Cardiac septum (tissue), 1 donor: ENCODE data around the gene AATF. TPM values are rescaled to one million over a fixed set of nuclear protein-coding genes. Genes with fewer than 3 reads are reported as not detected.

Source experiments
- DNase-seq: peaks from one replicate; pipeline ENCODE4 v3.0.0-alpha.2; 2020; ENCODE audit warnings: low spot score
- intact Hi-C: fragments of 100-400 bp; cut with DNase I; formaldehyde crosslinking; loops from one replicate; pipeline ENCODE4 v1.14.0; 2022
- microRNA-seq: library from miRNA; unstranded; fragments of <30 nt; microRNA quantifications from one replicate; pipeline ENCODE4 v1.2.0, GENCODE V29; 2020
- total RNA-seq: library from RNA; stranded (reverse); fragmentation: NEBNext Ultra II Directional; extraction: Animal tissue kit (Norgen Biotek cat#: 25700); gene quantifications from one replicate; pipeline ENCODE4 v1.2.1, GENCODE V29; 2021
- donor health status: DM: no; HTN: no; CAD: no.

Gene AATF
- total RNA-seq, 1 donor from 2014 or later, result 32.7 TPM

DNA sequence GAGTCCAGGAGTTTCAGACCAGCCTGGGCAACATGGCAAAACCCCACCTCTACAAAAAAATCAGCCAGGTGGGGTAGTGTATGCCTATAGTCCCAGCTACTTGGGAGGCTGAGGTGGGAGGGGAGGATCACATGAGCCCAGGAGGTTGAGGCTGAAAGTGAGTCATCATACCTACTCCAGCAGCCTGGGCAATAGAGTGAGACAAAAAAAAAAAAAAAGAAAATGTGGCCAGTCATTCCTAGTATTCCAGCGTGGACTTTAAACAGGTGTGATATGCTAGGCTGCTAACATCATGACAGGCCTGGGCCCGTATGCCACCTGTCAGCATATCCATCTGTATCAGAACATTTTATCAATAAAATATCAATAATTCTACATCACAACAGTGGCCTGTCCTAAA lies 143.3 kb downstream of the AATF start:
- intact Hi-C loops, result no loop called here
- DNase-seq, result no peak

DNA sequence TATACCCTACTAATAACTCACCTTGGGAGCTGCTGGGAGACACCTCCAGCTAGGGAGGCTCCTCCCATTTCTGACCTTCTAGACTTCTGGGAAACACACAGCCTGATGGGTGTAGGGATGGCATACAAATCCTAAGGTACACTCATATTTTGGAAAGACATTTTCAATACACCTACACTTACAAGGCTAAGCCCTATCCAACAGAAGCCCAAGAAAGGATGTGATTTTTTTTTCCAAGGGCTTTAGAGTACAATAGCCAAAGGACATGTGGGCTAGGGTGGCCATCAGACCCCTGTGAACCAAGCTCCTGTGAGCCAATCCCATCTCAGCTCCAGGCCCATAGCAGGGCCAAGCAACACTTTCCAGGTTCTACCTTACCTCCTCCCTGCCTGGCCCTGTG lies 143.9 kb downstream of the AATF start:
- intact Hi-C loops, result no loop called here
- no peak for DNase-seq

- no peak for DNase-seq
- intact Hi-C loops, result no loop called here
Observed at GRCh38 chr17:37094391-37094790, 145.6 kb downstream of the AATF start.

GRCh38 chr17:37096071-37096470 lies 147.3 kb downstream of the AATF start:
- intact Hi-C loops, result no loop called here
- DNase-seq, result no peak

DNA sequence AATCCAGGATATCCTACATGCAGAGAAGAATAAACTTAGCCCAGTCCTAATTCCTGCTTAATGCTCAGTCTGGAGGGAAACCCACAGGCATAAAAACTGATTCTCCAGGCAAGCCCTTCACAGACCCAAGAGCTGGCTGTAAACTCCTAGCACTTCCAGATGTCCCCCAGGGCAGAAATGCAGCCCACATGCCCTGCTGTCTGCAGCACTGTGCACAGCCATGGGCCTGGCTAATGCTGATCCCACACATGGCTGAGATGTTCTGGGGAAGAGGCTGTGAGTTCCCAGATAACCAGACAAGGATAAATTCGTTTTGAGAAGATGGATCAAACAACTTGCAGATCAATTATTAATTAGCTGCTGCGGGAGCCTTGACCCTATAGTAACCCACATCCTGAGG lies 148.4 kb downstream of the AATF start:
- intact Hi-C loops, result no loop called here
- no peak for DNase-seq

- intact Hi-C loops, result no loop called here
- DNase-seq, result no peak
Observed at GRCh38 chr17:37098152-37098551, 149.4 kb downstream of the AATF start.

GRCh38 chr17:37098910-37099664 lies 150.3 kb downstream of the AATF start:
- intact Hi-C loops, result no loop called here
- DNase-seq, result no peak

DNA sequence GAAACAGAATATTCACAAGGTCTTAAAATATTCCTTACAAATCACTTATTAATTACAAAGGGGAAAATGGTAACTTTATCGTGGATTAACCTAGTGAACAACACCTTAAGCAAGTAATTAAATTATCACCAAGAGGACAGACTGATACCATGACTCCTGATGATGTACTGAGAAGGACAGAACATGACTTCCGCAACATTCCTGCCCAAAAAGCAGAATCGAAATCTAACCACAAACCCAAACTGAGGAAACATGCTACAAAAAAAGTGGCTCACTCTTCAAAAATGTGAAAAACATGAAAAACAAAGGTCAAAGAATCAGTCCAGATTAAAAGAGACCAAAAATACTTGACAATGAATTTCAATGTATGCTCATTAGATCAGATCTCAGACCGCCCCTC lies 151.5 kb downstream of the AATF start:
- no peak for DNase-seq
- intact Hi-C loops, result no loop called here

DNA sequence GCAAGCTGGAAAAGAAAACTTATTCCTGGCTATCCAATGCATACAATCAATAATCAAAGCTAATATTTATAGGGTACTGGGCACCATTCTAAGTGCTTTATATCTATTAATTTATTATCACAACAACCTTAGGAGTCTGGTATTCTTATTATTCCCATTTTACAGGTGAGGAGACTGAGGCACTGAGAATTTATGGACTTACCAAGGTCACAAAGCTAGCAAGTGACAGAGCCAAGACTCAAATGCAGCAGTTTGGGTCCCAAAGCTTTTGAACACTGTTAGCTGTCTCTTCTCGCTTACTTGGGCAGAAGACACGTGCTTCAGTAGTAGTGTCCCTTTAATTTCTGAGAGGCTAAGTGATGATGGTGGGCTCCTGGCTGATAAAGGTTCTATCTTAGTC lies 152.6 kb downstream of the AATF start:
- intact Hi-C loops, result no loop called here
- DNase-seq, result no peak

DNA sequence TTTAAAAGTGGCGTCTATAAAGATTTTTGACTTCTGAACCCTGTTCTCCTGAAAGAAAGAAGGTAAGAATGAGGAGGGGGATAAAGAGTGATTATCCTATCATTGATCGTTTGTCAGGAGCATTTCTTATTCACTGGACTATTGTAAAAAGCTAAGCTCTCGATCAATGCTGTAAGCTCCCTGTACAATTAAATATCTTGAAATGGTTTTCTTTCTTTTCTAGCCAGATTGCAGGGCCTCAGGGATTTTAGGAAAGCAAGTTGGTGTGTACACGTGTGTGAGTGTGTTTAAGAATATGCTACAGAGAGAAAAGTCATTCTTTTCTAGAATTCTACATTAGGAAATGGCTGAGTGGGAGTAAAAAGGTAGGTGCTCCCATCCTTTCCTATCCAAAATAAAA lies 154.5 kb downstream of the AATF start:
- DNase-seq, result no peak
- intact Hi-C loops, result no loop called here

DNA sequence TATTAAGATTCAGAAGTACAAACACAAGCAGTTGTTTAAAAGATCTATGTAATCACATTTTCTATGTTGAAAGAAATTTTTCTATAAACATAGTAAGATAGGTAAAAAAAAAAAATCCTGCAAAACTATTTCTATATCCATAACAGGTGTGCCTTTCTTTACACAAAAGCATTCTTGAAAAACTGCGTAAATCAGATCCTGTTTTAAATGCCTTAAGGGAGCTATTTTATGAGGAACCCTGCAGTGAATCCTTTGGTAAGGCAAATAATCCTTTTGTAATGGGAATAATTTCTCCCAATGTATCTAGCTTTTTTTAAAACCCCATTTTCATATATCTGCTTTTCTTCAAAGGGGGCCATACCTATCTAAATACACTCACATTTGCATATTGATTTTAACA lies 157.3 kb downstream of the AATF start:
- intact Hi-C loops, result no loop called here
- no peak for DNase-seq

Small RNA genes lying within 50 kb of the gene (microRNA-seq; reads per million reads assigned to microRNA genes)
- not detected for gene MIR2909

Other genes starting within 250 kb of the AATF start
- gene LHX1, start 11.5 kb upstream of the AATF start, total RNA-seq, result not detected